Measurements from ENCODE around the gene ZFAND6.

DNA sequence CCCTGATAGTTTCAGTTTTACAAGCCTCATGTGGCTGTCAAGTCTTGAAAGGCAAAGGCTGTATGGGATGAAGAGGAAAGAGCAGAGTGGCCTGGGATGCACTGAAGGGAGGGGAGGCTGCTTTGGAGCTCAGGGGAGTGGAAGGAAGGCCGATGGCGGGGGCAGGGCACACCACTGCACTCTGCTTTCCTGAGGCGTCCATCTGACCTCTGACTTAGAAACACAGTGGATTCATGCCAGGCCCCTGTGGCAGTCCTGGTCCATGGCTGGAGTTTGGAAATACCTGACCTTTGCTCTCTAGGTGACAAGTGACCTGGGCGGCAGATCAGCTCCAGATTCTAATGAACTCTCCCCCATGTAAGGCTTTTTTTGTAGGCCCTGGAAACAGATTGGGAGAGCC is 112.3 kb downstream of the ZFAND6 start:
- TF ChIP-seq POLR2A (IDR thresholded peaks at IDR 0.05): no peak
- TF ChIP-seq, protein P1, sequence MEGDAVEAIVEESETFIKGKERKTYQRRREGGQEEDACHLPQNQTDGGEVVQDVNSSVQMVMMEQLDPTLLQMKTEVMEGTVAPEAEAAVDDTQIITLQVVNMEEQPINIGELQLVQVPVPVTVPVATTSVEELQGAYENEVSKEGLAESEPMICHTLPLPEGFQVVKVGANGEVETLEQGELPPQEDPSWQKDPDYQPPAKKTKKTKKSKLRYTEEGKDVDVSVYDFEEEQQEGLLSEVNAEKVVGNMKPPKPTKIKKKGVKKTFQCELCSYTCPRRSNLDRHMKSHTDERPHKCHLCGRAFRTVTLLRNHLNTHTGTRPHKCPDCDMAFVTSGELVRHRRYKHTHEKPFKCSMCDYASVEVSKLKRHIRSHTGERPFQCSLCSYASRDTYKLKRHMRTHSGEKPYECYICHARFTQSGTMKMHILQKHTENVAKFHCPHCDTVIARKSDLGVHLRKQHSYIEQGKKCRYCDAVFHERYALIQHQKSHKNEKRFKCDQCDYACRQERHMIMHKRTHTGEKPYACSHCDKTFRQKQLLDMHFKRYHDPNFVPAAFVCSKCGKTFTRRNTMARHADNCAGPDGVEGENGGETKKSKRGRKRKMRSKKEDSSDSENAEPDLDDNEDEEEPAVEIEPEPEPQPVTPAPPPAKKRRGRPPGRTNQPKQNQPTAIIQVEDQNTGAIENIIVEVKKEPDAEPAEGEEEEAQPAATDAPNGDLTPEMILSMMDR (IDR thresholded peaks at IDR 0.05): no peak

Data from ovary (tissue), 3 donors.